NCI-H345 (cell line): Measurements from ENCODE around the gene NT5C.

ENCODE experiments used
- DNase-seq: peaks from one replicate; lab custom pipeline; 2025; lab: John Stamatoyannopoulos, UW

Gene NT5C

GRCh38 chr17:75091855-75092327 lies 39.7 kb downstream of the NT5C start:
- DNase-seq = no peak

- DNase-seq = no peak
Observed at GRCh38 chr17:75090871-75091854, 40.4 kb downstream of the NT5C start.

GRCh38 chr17:75088465-75089417 lies 42.8 kb downstream of the NT5C start:
- no peak for DNase-seq

GRCh38 chr17:75087558-75088453 lies 43.7 kb downstream of the NT5C start, which contains the start of gene SLC16A5:
SLC16A5 (plus strand) TSS chr17:75087954; CDS start chr17:75093637, 5,683 bp downstream.
- DNase-seq = no peak

GRCh38 chr17:75087182-75087557 lies 44.4 kb downstream of the NT5C start:
- no peak for DNase-seq

GRCh38 chr17:75086496-75087181 lies 44.9 kb downstream of the NT5C start:
- no peak for DNase-seq

- DNase-seq = no peak
Observed at GRCh38 chr17:75084039-75084660, 47.4 kb downstream of the NT5C start.

GRCh38 chr17:75082683-75083082 lies 48.9 kb downstream of the NT5C start:
- no peak for DNase-seq

- no peak for DNase-seq
Observed at GRCh38 chr17:75081611-75082540, 49.7 kb downstream of the NT5C start.
